ENCODE data around the gene MLLT3.
"Not testable (repeated sequence)": the region's sequence is repeated elsewhere in the genome, so short reads cannot be mapped to it uniquely, and the experiment has no call there.

MLLT3 gene

GRCh38 chr9:20593537-20593936, 28.8 kb downstream of the MLLT3 start:
- DNase-seq (ENCODE audit: low read depth) = no peak

- DNase-seq (ENCODE audit: low read depth) = no peak
Measured at GRCh38 chr9:20593105-20593504, 29.2 kb downstream of the MLLT3 start.

GRCh38 chr9:20592673-20593072, 29.6 kb downstream of the MLLT3 start:
- DNase-seq (ENCODE audit: low read depth) = no peak

- no peak for DNase-seq (ENCODE audit: low read depth)
Measured at GRCh38 chr9:20591223-20591622, 31.1 kb downstream of the MLLT3 start.

- no peak for DNase-seq (ENCODE audit: low read depth)
Measured at GRCh38 chr9:20584968-20585643, 37.2 kb downstream of the MLLT3 start.

- DNase-seq (ENCODE audit: low read depth) = not testable (repeated sequence)
Measured at GRCh38 chr9:20583088-20583487, 39.2 kb downstream of the MLLT3 start.

GRCh38 chr9:20582150-20582549, 40.1 kb downstream of the MLLT3 start:
- DNase-seq (ENCODE audit: low read depth) = no peak

- no peak for DNase-seq (ENCODE audit: low read depth)
Measured at GRCh38 chr9:20580673-20581072, 41.6 kb downstream of the MLLT3 start.

- no peak for DNase-seq (ENCODE audit: low read depth)
Measured at GRCh38 chr9:20579524-20580314, 42.6 kb downstream of the MLLT3 start.

- no peak for DNase-seq (ENCODE audit: low read depth)
Measured at GRCh38 chr9:20573023-20573422, 49.3 kb downstream of the MLLT3 start.

GRCh38 chr9:20570756-20571155, 51.5 kb downstream of the MLLT3 start:
- no peak for DNase-seq (ENCODE audit: low read depth)

- no peak for DNase-seq (ENCODE audit: low read depth)
Measured at GRCh38 chr9:20570087-20570486, 52.2 kb downstream of the MLLT3 start.

GRCh38 chr9:20569525-20569924, 52.8 kb downstream of the MLLT3 start:
- DNase-seq (ENCODE audit: low read depth) = no peak

GRCh38 chr9:20568400-20568799, 53.9 kb downstream of the MLLT3 start:
- no peak for DNase-seq (ENCODE audit: low read depth)

GRCh38 chr9:20566401-20566800, 55.9 kb downstream of the MLLT3 start:
- no peak for DNase-seq (ENCODE audit: low read depth)

GRCh38 chr9:20564650-20565049, 57.6 kb downstream of the MLLT3 start:
- no peak for DNase-seq (ENCODE audit: low read depth)

- DNase-seq (ENCODE audit: low read depth) = no peak
Measured at GRCh38 chr9:20563917-20564316, 58.4 kb downstream of the MLLT3 start.

GRCh38 chr9:20562051-20562450, 60.2 kb downstream of the MLLT3 start:
- DNase-seq (ENCODE audit: low read depth) = no peak

GRCh38 chr9:20561531-20561930, 60.8 kb downstream of the MLLT3 start:
- DNase-seq (ENCODE audit: low read depth) = no peak

- DNase-seq (ENCODE audit: low read depth) = no peak
Measured at GRCh38 chr9:20559231-20559890, 62.9 kb downstream of the MLLT3 start.

GRCh38 chr9:20558566-20559016, 63.7 kb downstream of the MLLT3 start:
- no peak for DNase-seq (ENCODE audit: low read depth)

GRCh38 chr9:20557890-20558565, 64.3 kb downstream of the MLLT3 start:
- no peak for DNase-seq (ENCODE audit: low read depth)
